ENCODE measurements around the gene TRIM38. TPM values are rescaled to one million over a fixed set of nuclear protein-coding genes. Genes with fewer than 3 reads are reported as not detected.
A peak's percentile ranks its signal among the peaks of the same experiment; 100 is the strongest.

Gene TRIM38
- total and polyA plus RNA-seq, 2 of the 13 experiments (the other 11 are each of a cell fraction or from before 2014, with no cell fraction given), result 2.5 to 3.1 TPM

- TF ChIP-seq ZNF280B (CRISPR knock-in tag; IDR thresholded peaks at IDR 0.05; ENCODE audit: borderline replicate concordance), result 0 out of 2 replicates have a peak, but pooled peaks have one; percentile 18
- TF ChIP-seq RBM39 (IDR thresholded peaks at IDR 0.05; ENCODE audit: low read depth, low read length, poor library complexity, severe bottlenecking), result no peak
- TF ChIP-seq EZH2 (conservative IDR thresholded peaks at IDR 0.05; ENCODE audit: low read depth, low read length), result no peak
- TF ChIP-seq ZNF510 (CRISPR knock-in tag; IDR thresholded peaks at IDR 0.05; ENCODE audit: low read depth), result no peak
- TF ChIP-seq ZNF687 (CRISPR knock-in tag; IDR thresholded peaks at IDR 0.05), result peak; percentile 29
- no peak for TF ChIP-seq IKZF5 (CRISPR knock-in tag; IDR thresholded peaks at IDR 0.05)
- no peak for TF ChIP-seq FUBP1 (CRISPR knock-in tag; IDR thresholded peaks at IDR 0.05; ENCODE audit: borderline replicate concordance)
- no peak for TF ChIP-seq ISX (CRISPR knock-in tag; conservative IDR thresholded peaks at IDR 0.05)
- TF ChIP-seq ZBTB3 (CRISPR knock-in tag; IDR thresholded peaks at IDR 0.05; ENCODE audit: borderline replicate concordance, low read depth), result no peak
- TF ChIP-seq ZNF597 (CRISPR knock-in tag; IDR thresholded peaks at IDR 0.05), result no peak
- TF ChIP-seq DMAP1 (CRISPR knock-in tag; IDR thresholded peaks at IDR 0.05), result no peak
- no peak for TF ChIP-seq FOXO4 (CRISPR knock-in tag; conservative IDR thresholded peaks at IDR 0.05)
- TF ChIP-seq FOXJ3 (CRISPR knock-in tag; IDR thresholded peaks at IDR 0.05; ENCODE audit: borderline replicate concordance), result 0 out of 2 replicates have a peak, but pooled peaks have one; percentile 27
- no peak for TF ChIP-seq KMT2B (CRISPR knock-in tag; IDR thresholded peaks at IDR 0.05)
- no peak for TF ChIP-seq ZBTB14 (CRISPR knock-in tag; IDR thresholded peaks at IDR 0.05)
Observed at GRCh38 chr6:26020329-26021000, 57.9 kb downstream of the TRIM38 start (continued).
